ENCODE results near the gene OR56B4.

Gene OR56B4

GRCh38 chr11:6152126-6152525 is 44.6 kb downstream of the OR56B4 start:
- DNase-seq = no peak

DNA sequence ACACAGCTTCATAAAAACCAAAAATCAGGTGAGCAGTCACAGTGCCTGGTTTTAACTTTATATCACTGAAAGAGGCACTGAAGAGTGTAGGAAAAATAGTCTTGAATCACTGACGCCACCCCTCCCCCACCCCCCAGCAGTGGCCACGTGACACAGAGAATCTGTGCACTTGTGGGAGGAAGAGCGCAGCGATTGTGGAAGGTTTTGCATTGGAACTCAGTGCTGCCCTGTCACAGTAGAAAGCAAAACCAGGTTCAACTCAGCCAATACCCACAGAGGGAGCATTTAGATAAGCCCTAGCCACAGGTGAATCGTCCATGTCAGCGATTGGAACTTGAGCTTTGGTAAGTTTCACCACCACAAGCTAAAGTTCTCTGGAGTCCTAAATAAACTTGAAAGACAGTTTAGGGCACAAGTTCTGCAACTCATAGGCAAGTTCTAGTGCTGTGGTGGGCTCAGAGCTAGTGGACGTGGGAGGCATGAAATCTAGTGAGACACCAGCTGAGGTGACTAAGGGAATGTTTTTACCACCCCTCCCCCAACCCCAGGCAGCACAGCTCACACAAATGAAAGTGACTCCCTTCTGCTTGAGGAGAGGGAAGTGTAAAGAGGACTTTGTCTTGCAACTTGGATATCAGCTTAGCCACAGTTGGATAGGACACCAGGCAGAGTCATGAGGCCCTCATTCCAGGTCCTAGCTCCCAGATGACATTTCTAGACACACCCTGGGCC is 49.3 kb downstream of the OR56B4 start:
- no peak for DNase-seq
